PC-9 (cell line): ENCODE results near the gene MTIF3. TPM values are rescaled to one million over a fixed set of nuclear protein-coding genes. Genes with fewer than 3 reads are reported as not detected.

Source experiments
- BruUV-seq: library from RNA; stranded (reverse); fragments of 400-500 nt; replicated peaks from 2 replicates; lab custom pipeline; 2021; lab: Mats Ljungman, UMichigan
- CTCF ChIA-PET: fragments of 300-600 bp; sonication (Branson Sonifier 250); formaldehyde crosslinking; loops from one replicate; lab custom pipeline; 2022; ENCODE audit warnings: antibody characterized with exemption; lab: Charles Lee
- POLR2A ChIA-PET: fragments of 300-600 bp; sonication (Branson Sonifier 250); formaldehyde crosslinking; loops from one replicate; lab custom pipeline; 2022; ENCODE audit warnings: antibody characterized with exemption; ENCODE audit not compliant: unreplicated experiment; lab: Charles Lee
- DNase-seq, 2 experiments: peaks; one replicate each; pipeline versions ENCODE4 v3.0.0 to v3.0.0-alpha.2; 2015 to 2022; ENCODE audit warnings: mixed read lengths in 1 of 2
- H2AFZ ChIP-seq: fragments of 200-600 bp; sonication (generic); 2 replicates; pipeline ENCODE4 v1.8.1; 2017; ENCODE audit warnings: antibody characterized with exemption
- H3F3A ChIP-seq: fragments of 200-600 bp; sonication (generic); 2 replicates; pipeline ENCODE4 v1.8.1; 2017; ENCODE audit warnings: antibody characterized with exemption, mild to moderate bottlenecking, low read depth; ENCODE audit not compliant: insufficient read depth
- H3K27ac ChIP-seq: fragments of 200-600 bp; sonication (generic); 2 replicates; pipeline ENCODE4 v1.6.1; 2016; ENCODE audit warnings: mixed run types
- H3K27me3 ChIP-seq: fragments of 200-600 bp; sonication (generic); 2 replicates; pipeline ENCODE4 v1.6.1; 2016; ENCODE audit warnings: low read depth, mixed run types; ENCODE audit not compliant: insufficient read depth
- H3K36me3 ChIP-seq: fragments of 200-600 bp; sonication (generic); 2 replicates; pipeline ENCODE4 v1.6.1; 2016; ENCODE audit warnings: low read depth, mixed run types
- H3K4me1 ChIP-seq: fragments of 200-600 bp; sonication (generic); replicated peaks from 2 replicates; pipeline ENCODE4 v1.6.1; 2016; ENCODE audit warnings: mixed run types; ENCODE audit not compliant: insufficient read depth
- H3K4me2 ChIP-seq: fragments of 200-600 bp; sonication (generic); 2 replicates; pipeline ENCODE4 v1.6.1; 2017; ENCODE audit warnings: mixed run types
- H3K4me3 ChIP-seq: fragments of 200-600 bp; sonication (generic); 2 replicates; pipeline ENCODE4 v1.6.1; 2016; ENCODE audit warnings: mixed run types
- H3K79me2 ChIP-seq: fragments of 200-600 bp; sonication (generic); 2 replicates; pipeline ENCODE4 v1.6.1; 2017; ENCODE audit warnings: low read depth, mixed run types
- H3K9me2 ChIP-seq: fragments of 200-600 bp; sonication (generic); 2 replicates; pipeline ENCODE4 v1.8.1; 2017; ENCODE audit warnings: mild to moderate bottlenecking; ENCODE audit not compliant: insufficient read depth
- H3K9me3 ChIP-seq: fragments of 200-600 bp; sonication (generic); 2 replicates; pipeline ENCODE4 v1.8.1; 2016; ENCODE audit warnings: low read depth; ENCODE audit not compliant: insufficient read depth
- H4K20me1 ChIP-seq: fragments of 200-600 bp; sonication (generic); 2 replicates; pipeline ENCODE4 v1.8.1; 2017; ENCODE audit not compliant: insufficient read depth
- CTCF ChIP-seq: fragments of 200-600 bp; sonication (generic); conservative IDR thresholded peaks from 2 replicates; pipeline ENCODE4 v1.6.1; 2017; ENCODE audit warnings: mixed run types, antibody characterized with exemption, mild to moderate bottlenecking, moderate library complexity
- EZH2 ChIP-seq: fragments of 200-600 bp; sonication (generic); IDR thresholded peaks from 2 replicates; pipeline ENCODE4 v1.8.0; 2017; ENCODE audit warnings: antibody characterized with exemption, low read depth
- intact Hi-C: fragments of 100-400 bp; cut with micrococcal nuclease; formaldehyde crosslinking; loops from one replicate; pipeline ENCODE4 v1.10.0; 2022; ENCODE audit not compliant: unreplicated experiment
- total RNA-seq: library from RNA; stranded (reverse); gene quantifications from 2 replicates; pipeline ENCODE4 v1.2.3, GENCODE V29; 2021

MTIF3 gene
- total RNA-seq, 1 experiment from 2014 or later, result 28.3 TPM

GRCh38 chr13:27442071-27442647 is 8.2 kb downstream of the MTIF3 start:
- Histone ChIP-seq H3K27ac (no peak overlapping the region), H2AFZ (no peak overlapping the region), H3K36me3 (no peaks in the 10 kb centered on the region), H3K4me3 (no peak overlapping the region), H4K20me1 (no peaks in the 10 kb centered on the region), H3K9me2 (no peaks in the 10 kb centered on the region), H3K9me3 (no peaks in the 10 kb centered on the region), H3K79me2 (peaks cover 18% of the 10 kb centered on the region), H3K4me1 (no peaks in the 10 kb centered on the region), H3K4me2 (no peak overlapping the region), H3K27me3 (no peaks in the 10 kb centered on the region), H3F3A (no peaks in the 10 kb centered on the region)
- TF ChIP-seq CTCF (no peak), EZH2 (no peak)
- POLR2A ChIA-PET, result interaction anchor here (0.7 kb wide), 1 partner anchor 276 kb away, joined by 3 read pairs; no protein-coding TSS in a partner anchor
- DNase-seq, result no peak
- BruUV-seq, result no TSS peak
- intact Hi-C loops, result no loop called here
- CTCF ChIA-PET, result no interaction called here

- no peaks in the 10 kb centered on the region for H3K4me1 ChIP-seq
- no peak overlapping the region for H2AFZ ChIP-seq
- no peaks in the 10 kb centered on the region for H3K9me3 ChIP-seq
- no peaks in the 10 kb centered on the region for H4K20me1 ChIP-seq
- CTCF ChIA-PET, result no interaction called here
- H3K79me2 ChIP-seq, result peaks cover 3% of the 10 kb centered on the region; the same call in 1 of the 2 replicates
- 0 out of 2 replicates have a peak, but pooled peaks cover under 1% of the 10 kb centered on the region for H3K36me3 ChIP-seq
- BruUV-seq, result no TSS peak
- no peak overlapping the region for H3K4me2 ChIP-seq
- no peaks in the 10 kb centered on the region for H3K9me2 ChIP-seq
- H3F3A ChIP-seq, result peaks cover 4% of the 10 kb centered on the region; the same call in 1 of the 2 replicates
- no peak for TF ChIP-seq EZH2
- POLR2A ChIA-PET, result no interaction called here
- H3K4me3 ChIP-seq, result no peak overlapping the region
- H3K27me3 ChIP-seq, result no peaks in the 10 kb centered on the region
- DNase-seq, result no peak
- no peak overlapping the region for H3K27ac ChIP-seq
- intact Hi-C loops, result no loop called here
Observed at GRCh38 chr13:27440408-27440807, 10.0 kb downstream of the MTIF3 start.

- no TSS peak for BruUV-seq
- Histone ChIP-seq H3K4me1 (no peaks in the 10 kb centered on the region), H3K9me3 (no peaks in the 10 kb centered on the region), H3K27me3 (no peaks in the 10 kb centered on the region), H3K36me3 (peaks cover 18% of the 10 kb centered on the region; the same call in 1 of the 2 replicates), H3K27ac (no peak overlapping the region), H2AFZ (no peak overlapping the region), H3K4me2 (no peak overlapping the region), H4K20me1 (no peaks in the 10 kb centered on the region), H3F3A (peaks cover 10% of the 10 kb centered on the region; the same call in 1 of the 2 replicates), H3K79me2 (no peaks in the 10 kb centered on the region), H3K4me3 (no peak overlapping the region), H3K9me2 (no peaks in the 10 kb centered on the region)
- intact Hi-C loops, result no loop called here
- ChIA-PET POLR2A (no interaction called here), CTCF (no interaction called here)
- DNase-seq, result no peak
- no peak for TF ChIP-seq CTCF
- TF ChIP-seq EZH2, result no peak
Observed at GRCh38 chr13:27437126-27437525, 13.2 kb downstream of the MTIF3 start.
